Measurements from ENCODE around the gene TENM4. TPM values are rescaled to one million over a fixed set of nuclear protein-coding genes. Genes with fewer than 3 reads are reported as not detected.

TENM4 gene
- total and polyA plus RNA-seq, 2 of the 13 experiments (the other 11 are each of a cell fraction or from before 2014, with no cell fraction given) = not detected

DNA sequence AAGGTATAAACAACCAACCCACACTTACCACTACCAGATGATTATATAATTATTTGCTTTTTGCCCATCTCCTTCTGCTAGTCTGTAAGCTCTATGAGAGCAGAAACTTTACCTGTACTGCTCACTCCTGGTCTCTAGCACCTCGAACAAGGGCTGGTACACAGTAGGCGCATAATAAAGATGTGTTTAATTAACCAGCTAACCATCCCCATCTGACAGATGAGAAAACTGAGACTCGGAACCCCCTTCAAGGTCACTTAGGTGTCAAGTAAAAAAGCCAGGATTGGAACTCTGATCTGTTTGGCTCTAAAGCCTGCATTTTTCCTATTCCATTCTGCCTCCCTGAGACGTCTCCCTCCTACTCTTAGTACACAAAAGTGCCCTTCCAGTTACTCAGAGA, 370.3 kb downstream of the TENM4 start (continued):
- TF ChIP-seq, protein P1, sequence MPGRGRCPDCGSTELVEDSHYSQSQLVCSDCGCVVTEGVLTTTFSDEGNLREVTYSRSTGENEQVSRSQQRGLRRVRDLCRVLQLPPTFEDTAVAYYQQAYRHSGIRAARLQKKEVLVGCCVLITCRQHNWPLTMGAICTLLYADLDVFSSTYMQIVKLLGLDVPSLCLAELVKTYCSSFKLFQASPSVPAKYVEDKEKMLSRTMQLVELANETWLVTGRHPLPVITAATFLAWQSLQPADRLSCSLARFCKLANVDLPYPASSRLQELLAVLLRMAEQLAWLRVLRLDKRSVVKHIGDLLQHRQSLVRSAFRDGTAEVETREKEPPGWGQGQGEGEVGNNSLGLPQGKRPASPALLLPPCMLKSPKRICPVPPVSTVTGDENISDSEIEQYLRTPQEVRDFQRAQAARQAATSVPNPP (CRISPR knock-in tag; IDR thresholded peaks at IDR 0.05) = no peak
- TF ChIP-seq, protein P2, sequence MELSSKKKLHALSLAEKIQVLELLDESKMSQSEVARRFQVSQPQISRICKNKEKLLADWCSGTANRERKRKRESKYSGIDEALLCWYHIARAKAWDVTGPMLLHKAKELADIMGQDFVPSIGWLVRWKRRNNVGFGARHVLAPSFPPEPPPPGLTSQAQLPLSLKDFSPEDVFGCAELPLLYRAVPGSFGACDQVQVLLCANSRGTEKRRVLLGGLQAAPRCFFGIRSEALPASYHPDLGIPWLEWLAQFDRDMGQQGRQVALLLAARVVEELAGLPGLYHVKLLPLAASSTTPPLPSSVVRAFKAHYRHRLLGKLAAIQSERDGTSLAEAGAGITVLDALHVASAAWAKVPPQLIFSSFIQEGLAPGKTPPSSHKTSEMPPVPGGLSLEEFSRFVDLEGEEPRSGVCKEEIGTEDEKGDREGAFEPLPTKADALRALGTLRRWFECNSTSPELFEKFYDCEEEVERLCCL (CRISPR knock-in tag; IDR thresholded peaks at IDR 0.05; ENCODE audit: borderline replicate concordance) = no peak

DNA sequence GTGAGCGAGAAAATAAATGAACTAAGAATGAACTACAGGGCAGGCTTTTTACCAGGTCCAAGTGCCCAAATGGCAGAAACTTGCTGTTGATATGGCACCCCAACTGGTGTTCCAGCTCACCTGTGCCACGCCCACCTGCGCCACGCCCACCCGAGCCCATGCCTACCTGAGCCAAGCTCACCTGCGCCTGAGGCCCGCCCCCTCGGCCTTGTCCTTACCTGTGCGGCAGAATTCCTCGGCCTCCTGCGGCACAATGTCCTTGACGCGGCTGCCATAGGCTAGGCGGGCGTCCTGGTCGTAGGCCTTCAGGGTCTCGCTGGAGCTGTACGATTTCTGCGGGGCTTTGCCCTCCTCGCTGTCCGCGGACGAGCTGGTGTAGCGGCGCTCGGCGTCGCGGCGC, 371.3 kb downstream of the TENM4 start:
- ATAC-seq = no peak
- in situ Hi-C loops (cut with HindIII; ENCODE audit: extremely low pct_ligation_motif_present, low pct_unique_long_range_greater_than_20kb) (no loop called here), intact Hi-C loops (cut with micrococcal nuclease; ENCODE audit: unreplicated experiment) (no loop called here)
- TF ChIP-seq RORA (CRISPR knock-in tag; IDR thresholded peaks at IDR 0.05) (no peak), BRD4 (CRISPR knock-in tag; IDR thresholded peaks at IDR 0.05) (no peak), GTF3A (CRISPR knock-in tag; conservative IDR thresholded peaks at IDR 0.05) (no peak), ATRX (CRISPR knock-in tag; IDR thresholded peaks at IDR 0.05; ENCODE audit: borderline replicate concordance) (no peak), ZFP36 (IDR thresholded peaks at IDR 0.05; ENCODE audit: borderline replicate concordance, low read depth, low read length, partially characterized antibody) (no peak)
- TF ChIP-seq, protein P3, sequence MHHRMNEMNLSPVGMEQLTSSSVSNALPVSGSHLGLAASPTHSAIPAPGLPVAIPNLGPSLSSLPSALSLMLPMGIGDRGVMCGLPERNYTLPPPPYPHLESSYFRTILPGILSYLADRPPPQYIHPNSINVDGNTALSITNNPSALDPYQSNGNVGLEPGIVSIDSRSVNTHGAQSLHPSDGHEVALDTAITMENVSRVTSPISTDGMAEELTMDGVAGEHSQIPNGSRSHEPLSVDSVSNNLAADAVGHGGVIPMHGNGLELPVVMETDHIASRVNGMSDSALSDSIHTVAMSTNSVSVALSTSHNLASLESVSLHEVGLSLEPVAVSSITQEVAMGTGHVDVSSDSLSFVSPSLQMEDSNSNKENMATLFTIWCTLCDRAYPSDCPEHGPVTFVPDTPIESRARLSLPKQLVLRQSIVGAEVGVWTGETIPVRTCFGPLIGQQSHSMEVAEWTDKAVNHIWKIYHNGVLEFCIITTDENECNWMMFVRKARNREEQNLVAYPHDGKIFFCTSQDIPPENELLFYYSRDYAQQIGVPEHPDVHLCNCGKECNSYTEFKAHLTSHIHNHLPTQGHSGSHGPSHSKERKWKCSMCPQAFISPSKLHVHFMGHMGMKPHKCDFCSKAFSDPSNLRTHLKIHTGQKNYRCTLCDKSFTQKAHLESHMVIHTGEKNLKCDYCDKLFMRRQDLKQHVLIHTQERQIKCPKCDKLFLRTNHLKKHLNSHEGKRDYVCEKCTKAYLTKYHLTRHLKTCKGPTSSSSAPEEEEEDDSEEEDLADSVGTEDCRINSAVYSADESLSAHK (CRISPR knock-in tag; IDR thresholded peaks at IDR 0.05; ENCODE audit: borderline replicate concordance) = no peak
- WGBS (ENCODE audit: low lambda C conversion rate) = 61% methylated on average over 24 of the region's 30 CpGs
- Histone ChIP-seq H3K9ac (ENCODE audit: insufficient read depth, low read depth, low read length) (no peak overlapping the region), H3K36me3 (replicated peaks in 1 of 2; ENCODE audit: control insufficient read depth in 1 of 2, insufficient read depth in 2 of 2, low read length in 2 of 2) (no peaks in the 10 kb centered on the region), H3K9me3 (ENCODE audit: low read length) (no peaks in the 10 kb centered on the region), H3K79me2 (ENCODE audit: insufficient read depth, low read length) (no peaks in the 10 kb centered on the region), H3K27me3 (ENCODE audit: control insufficient read depth in 1 of 2, insufficient read depth in 2 of 2, low read length in 2 of 2) (peaks cover 0 to 4% of the 10 kb centered on the region in 2 experiments; a peak in 2 of 5 replicates), H3K4me3 (replicated peaks in 1 of 3; ENCODE audit: insufficient read depth in 1 of 3, low read depth in 2 of 3, low read length in 3 of 3) (no peak overlapping the region), H3K4me1 (ENCODE audit: insufficient read depth, low read length) (no peaks in the 10 kb centered on the region), H3K4me2 (ENCODE audit: low read depth, low read length) (no peak overlapping the region), H4K20me1 (ENCODE audit: insufficient read depth, low read length) (no peaks in the 10 kb centered on the region), H3K27ac (ENCODE audit: extremely low read length, insufficient read depth, low read length) (no peak overlapping the region), H2AFZ (ENCODE audit: low read length) (no peak overlapping the region)
- ChIA-PET CTCF (ENCODE audit: low intra/inter-chr PET ratio, low total read pairs) (no interaction called here), POLR2A (no interaction called here)
- no TSS peak for BruUV-seq (replicated peaks)
- no peak for FAIRE-seq
- DNase-seq (ENCODE audit: low spot score) = no peak

Measured in HepG2 (cell line).